ENCODE results near the gene DELE1. TPM values are rescaled to one million over a fixed set of nuclear protein-coding genes. Genes with fewer than 3 reads are reported as not detected.

The DELE1 gene
- total RNA-seq, 1 donor from 2014 or later, result 62.3 TPM

- no peak for TF ChIP-seq CTCF (IDR thresholded peaks at IDR 0.05; ENCODE audit: insufficient read depth, low read length, poor library complexity, severe bottlenecking)
- Histone ChIP-seq H3K4me3 (ENCODE audit: low read depth, low read length) (no peak overlapping the region), H3K27me3 (ENCODE audit: control insufficient read depth, insufficient read depth, low read length) (no peaks in the 10 kb centered on the region), H3K36me3 (ENCODE audit: control insufficient read depth, insufficient read depth, low read length) (peaks cover 6% of the 10 kb centered on the region)
- no peak for DNase-seq (ENCODE audit: low read depth)
Observed at GRCh38 chr5:141929398-141930058, 5.9 kb downstream of the DELE1 start.

GRCh38 chr5:141931694-141932093 lies 8.0 kb downstream of the DELE1 start:
- Histone ChIP-seq H3K4me3 (ENCODE audit: low read depth, low read length) (no peak overlapping the region), H3K27me3 (ENCODE audit: control insufficient read depth, insufficient read depth, low read length) (no peaks in the 10 kb centered on the region), H3K36me3 (ENCODE audit: control insufficient read depth, insufficient read depth, low read length) (peaks cover 3% of the 10 kb centered on the region)
- no peak for DNase-seq (ENCODE audit: low read depth)
- TF ChIP-seq CTCF (IDR thresholded peaks at IDR 0.05; ENCODE audit: insufficient read depth, low read length, poor library complexity, severe bottlenecking), result no peak

GRCh38 chr5:141933151-141933550 lies 9.5 kb downstream of the DELE1 start:
- no peak for DNase-seq (ENCODE audit: low read depth)
- no peak for TF ChIP-seq CTCF (IDR thresholded peaks at IDR 0.05; ENCODE audit: insufficient read depth, low read length, poor library complexity, severe bottlenecking)
- peaks cover 2% of the 10 kb centered on the region for H3K36me3 ChIP-seq (ENCODE audit: control insufficient read depth, insufficient read depth, low read length)
- no peak overlapping the region for H3K4me3 ChIP-seq (ENCODE audit: low read depth, low read length)
- no peaks in the 10 kb centered on the region for H3K27me3 ChIP-seq (ENCODE audit: control insufficient read depth, insufficient read depth, low read length)

- TF ChIP-seq CTCF (IDR thresholded peaks at IDR 0.05; ENCODE audit: insufficient read depth, low read length, poor library complexity, severe bottlenecking), result no peak
- H3K36me3 ChIP-seq (ENCODE audit: control insufficient read depth, insufficient read depth, low read length), result peaks cover 2% of the 10 kb centered on the region
- DNase-seq (ENCODE audit: low read depth), result no peak
Observed at GRCh38 chr5:141934099-141934844, 10.6 kb downstream of the DELE1 start.

GRCh38 chr5:141935538-141935937 lies 11.9 kb downstream of the DELE1 start:
- Histone ChIP-seq H3K36me3 (ENCODE audit: control insufficient read depth, insufficient read depth, low read length) (peaks cover 2% of the 10 kb centered on the region), H3K27me3 (ENCODE audit: control insufficient read depth, insufficient read depth, low read length) (no peaks in the 10 kb centered on the region), H3K4me3 (ENCODE audit: low read depth, low read length) (no peak overlapping the region)
- DNase-seq (ENCODE audit: low read depth), result no peak
- TF ChIP-seq CTCF (IDR thresholded peaks at IDR 0.05; ENCODE audit: insufficient read depth, low read length, poor library complexity, severe bottlenecking), result no peak

More at GRCh38 chr5:141934099-141934844, 10.6 kb downstream of the DELE1 start:
- Histone ChIP-seq H3K27me3 (ENCODE audit: control insufficient read depth, insufficient read depth, low read length) (no peaks in the 10 kb centered on the region), H3K4me3 (ENCODE audit: low read depth, low read length) (no peak overlapping the region)
